Activated CD4-positive, alpha-beta T cell treated with anti-CD3 and anti-CD28 coated beads for 1 hour (primary cell): ENCODE results near the gene GTPBP4.

Experiments
- DNase-seq: peaks from one replicate; pipeline ENCODE4 v3.0.0-alpha.2; 2020

GTPBP4 gene

GRCh38 chr10:968546-969199, 19.6 kb upstream of the GTPBP4 start:
- no peak for DNase-seq

- DNase-seq = no peak
Measured at GRCh38 chr10:969473-970150, 18.6 kb upstream of the GTPBP4 start.

GRCh38 chr10:970311-971149, 17.7 kb upstream of the GTPBP4 start:
- DNase-seq = no peak

- DNase-seq = no peak
Measured at GRCh38 chr10:971150-971542, 17.1 kb upstream of the GTPBP4 start.

- DNase-seq = no peak
Measured at GRCh38 chr10:971613-972012, 16.6 kb upstream of the GTPBP4 start.

- DNase-seq = no peak
Measured at GRCh38 chr10:972763-973162, 15.5 kb upstream of the GTPBP4 start.

GRCh38 chr10:974038-974784, 14.0 kb upstream of the GTPBP4 start:
- DNase-seq = no peak

GRCh38 chr10:974785-975074, 13.5 kb upstream of the GTPBP4 start:
- DNase-seq = no peak

GRCh38 chr10:976316-976715, 11.9 kb upstream of the GTPBP4 start:
- DNase-seq = no peak

- no peak for DNase-seq
Measured at GRCh38 chr10:978826-979421, 9.3 kb upstream of the GTPBP4 start.

GRCh38 chr10:980468-981093, 7.7 kb upstream of the GTPBP4 start:
- DNase-seq = no peak

GRCh38 chr10:983401-983800, 4.8 kb upstream of the GTPBP4 start:
- DNase-seq = no peak

- no peak for DNase-seq
Measured at GRCh38 chr10:983971-984655, 4.1 kb upstream of the GTPBP4 start.

GRCh38 chr10:985361-985760, 2.9 kb upstream of the GTPBP4 start:
- no peak for DNase-seq

- no peak for DNase-seq
Measured at GRCh38 chr10:986137-986825, 2.0 kb upstream of the GTPBP4 start.

- DNase-seq = no peak
Measured at GRCh38 chr10:986881-987619, 1.2 kb upstream of the GTPBP4 start.

GRCh38 chr10:987620-987869, 689 bp upstream of the GTPBP4 start:
- no peak for DNase-seq

- no peak for DNase-seq
Measured at GRCh38 chr10:988667-989545, 672 bp downstream of the GTPBP4 start.

GRCh38 chr10:990808-991207, 2.6 kb downstream of the GTPBP4 start:
- no peak for DNase-seq

GRCh38 chr10:992467-992866, 4.2 kb downstream of the GTPBP4 start:
- no peak for DNase-seq
